Keratinocyte (primary cell): ENCODE results near the gene TK1.

Experiments used
- CTCF ChIP-seq, 3 experiments: IDR thresholded peaks in 1 of 3; conservative IDR thresholded peaks in 1 of 3; optimal IDR thresholded peaks in 1 of 3; 2 replicates in 2 of 3; 3 replicates in 1 of 3; pipeline versions ENCODE3 to v1.5.1; 2011; ENCODE audit warnings: low read length in 3 of 3, mild to moderate bottlenecking in 3 of 3, moderate library complexity in 2 of 3, control low read depth in 1 of 3, inconsistent platforms in 1 of 3; ENCODE audit not compliant: insufficient read depth in 2 of 3; ENCODE audit errors: extremely low read depth in 1 of 3
- EZH2 ChIP-seq: IDR thresholded peaks from one replicate; pipeline ENCODE4 v1.6.1; 2012; ENCODE audit warnings: inconsistent platforms, mild to moderate bottlenecking, low read length, moderate library complexity

DNA sequence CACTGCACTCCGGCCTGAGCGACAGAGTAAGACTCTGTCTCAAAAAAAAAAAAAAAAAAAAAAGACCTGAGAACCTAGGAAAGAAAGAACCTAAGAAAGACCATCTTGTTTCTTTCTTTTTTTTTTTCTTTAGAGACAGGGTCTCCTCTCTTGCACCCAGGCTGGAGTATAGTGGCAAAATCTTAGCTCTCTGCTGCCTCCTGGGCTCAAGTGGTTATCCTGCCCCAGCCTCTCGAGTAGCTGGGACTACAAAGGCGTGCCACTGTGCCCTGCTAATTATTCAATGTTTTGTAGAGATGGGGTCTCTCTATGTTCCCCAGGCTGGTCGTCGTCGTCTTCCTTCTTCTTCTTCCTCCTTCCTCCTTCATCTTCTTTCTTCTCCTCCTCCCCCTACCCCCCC is 19.4 kb upstream of the TK1 start:
- TF ChIP-seq CTCF (optimal IDR thresholded peaks at IDR 0.05 in 1 of 3, IDR thresholded peaks at IDR 0.05 in 1 of 3, conservative IDR thresholded peaks at IDR 0.05 in 1 of 3; ENCODE audit: extremely low read depth in 1 of 3, insufficient read depth in 2 of 3, low read length in 3 of 3) (peak in 1 of 3 experiments; percentile 13), EZH2 (no peak)
